Measurements from ENCODE around the gene MAF. TPM values are rescaled to one million over a fixed set of nuclear protein-coding genes. Genes with fewer than 3 reads are reported as not detected.

The MAF gene
- total RNA-seq, 1 donor from 2014 or later, result 11.5 TPM

DNA sequence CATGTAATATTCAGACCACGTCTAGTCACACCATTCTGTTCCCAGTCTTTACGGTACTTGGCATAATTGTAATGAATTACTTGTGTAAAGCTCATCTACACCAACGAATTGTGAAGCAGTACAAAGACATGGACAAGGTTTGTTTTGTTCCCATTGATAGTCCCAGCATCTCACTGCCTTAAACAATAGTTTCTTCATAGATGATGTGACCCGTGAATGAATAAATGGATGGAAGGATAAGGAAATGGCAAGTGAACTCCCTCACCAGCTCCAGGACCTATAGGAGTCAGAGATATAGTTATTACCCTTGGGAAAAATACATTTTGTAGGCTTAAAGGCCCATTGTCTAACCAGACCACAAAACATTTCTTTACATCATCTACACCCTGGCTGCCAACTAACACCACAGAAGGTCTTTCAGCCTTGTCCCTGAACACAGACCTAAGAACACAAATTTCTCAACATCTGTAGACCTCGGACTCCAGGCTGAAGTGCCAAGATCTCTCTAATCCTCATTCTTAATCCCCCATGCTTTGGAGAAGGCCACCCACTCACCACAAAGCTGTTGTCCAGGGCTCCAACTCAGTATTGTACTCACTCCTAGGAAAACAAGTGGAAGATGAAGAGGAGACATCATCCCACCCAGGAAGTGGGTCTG, 38.2 kb downstream of the MAF start:
- intact Hi-C loops (cut with micrococcal nuclease), result no loop called here
- Histone ChIP-seq H3K9me3 (replicated peaks) (no peaks in the 10 kb centered on the region), H3K4me3 (no peak overlapping the region), H3K27me3 (ENCODE audit: low read depth) (no peaks in the 10 kb centered on the region), H3K4me1 (no peaks in the 10 kb centered on the region), H3K36me3 (no peaks in the 10 kb centered on the region), H3K27ac (replicated peaks) (no peak overlapping the region)
- TF ChIP-seq, protein P1, sequence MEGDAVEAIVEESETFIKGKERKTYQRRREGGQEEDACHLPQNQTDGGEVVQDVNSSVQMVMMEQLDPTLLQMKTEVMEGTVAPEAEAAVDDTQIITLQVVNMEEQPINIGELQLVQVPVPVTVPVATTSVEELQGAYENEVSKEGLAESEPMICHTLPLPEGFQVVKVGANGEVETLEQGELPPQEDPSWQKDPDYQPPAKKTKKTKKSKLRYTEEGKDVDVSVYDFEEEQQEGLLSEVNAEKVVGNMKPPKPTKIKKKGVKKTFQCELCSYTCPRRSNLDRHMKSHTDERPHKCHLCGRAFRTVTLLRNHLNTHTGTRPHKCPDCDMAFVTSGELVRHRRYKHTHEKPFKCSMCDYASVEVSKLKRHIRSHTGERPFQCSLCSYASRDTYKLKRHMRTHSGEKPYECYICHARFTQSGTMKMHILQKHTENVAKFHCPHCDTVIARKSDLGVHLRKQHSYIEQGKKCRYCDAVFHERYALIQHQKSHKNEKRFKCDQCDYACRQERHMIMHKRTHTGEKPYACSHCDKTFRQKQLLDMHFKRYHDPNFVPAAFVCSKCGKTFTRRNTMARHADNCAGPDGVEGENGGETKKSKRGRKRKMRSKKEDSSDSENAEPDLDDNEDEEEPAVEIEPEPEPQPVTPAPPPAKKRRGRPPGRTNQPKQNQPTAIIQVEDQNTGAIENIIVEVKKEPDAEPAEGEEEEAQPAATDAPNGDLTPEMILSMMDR (IDR thresholded peaks at IDR 0.05; ENCODE audit: borderline replicate concordance), result no peak
- no peak for DNase-seq

DNA sequence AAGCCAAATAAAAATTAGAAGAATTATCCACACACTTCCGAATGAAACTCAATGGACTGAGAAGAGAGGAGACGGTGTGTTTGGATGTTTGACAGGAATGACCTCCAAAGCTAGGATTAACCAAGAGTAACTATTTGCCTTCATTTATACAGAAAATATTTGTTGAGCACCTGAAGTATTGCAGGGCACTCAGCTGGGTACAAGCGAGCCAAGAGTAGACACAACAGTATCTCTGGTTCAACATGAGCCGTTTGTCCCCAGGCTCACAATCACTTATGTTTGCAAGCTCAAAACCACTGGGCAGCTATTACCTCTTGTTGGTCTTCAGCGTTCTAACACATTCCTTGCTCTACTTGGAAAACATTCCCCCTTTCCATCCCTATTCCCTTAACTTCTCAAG, 38.8 kb downstream of the MAF start:
- Histone ChIP-seq H3K9me3 (replicated peaks) (no peaks in the 10 kb centered on the region), H3K36me3 (no peaks in the 10 kb centered on the region), H3K4me1 (no peaks in the 10 kb centered on the region), H3K4me3 (no peak overlapping the region), H3K27me3 (ENCODE audit: low read depth) (no peaks in the 10 kb centered on the region), H3K27ac (replicated peaks) (no peak overlapping the region)
- TF ChIP-seq, protein P1 (IDR thresholded peaks at IDR 0.05; ENCODE audit: borderline replicate concordance), result no peak
- intact Hi-C loops (cut with micrococcal nuclease), result no loop called here
- no peak for DNase-seq

DNA sequence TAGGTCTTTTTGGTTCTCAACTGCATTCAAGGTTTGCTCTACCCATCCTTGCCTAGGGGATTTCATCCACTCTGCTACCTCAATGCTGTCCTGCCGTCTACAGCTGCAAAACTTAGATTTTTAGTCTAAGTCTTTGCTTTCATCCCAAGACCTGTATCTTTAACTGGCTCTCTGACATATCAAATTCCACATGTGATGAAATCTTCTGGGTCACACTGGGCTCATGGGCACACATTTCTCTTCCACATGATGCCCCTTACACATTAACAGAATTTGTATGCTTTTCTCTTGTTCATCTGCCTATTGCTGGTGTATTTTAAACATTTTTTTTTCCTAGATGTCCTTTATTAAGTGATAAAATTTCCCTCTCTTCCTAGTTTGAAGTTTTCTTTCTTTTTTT, 39.6 kb downstream of the MAF start:
- TF ChIP-seq, protein P1 (IDR thresholded peaks at IDR 0.05; ENCODE audit: borderline replicate concordance), result no peak
- intact Hi-C loops (cut with micrococcal nuclease), result no loop called here
- no peak for DNase-seq
- no peaks in the 10 kb centered on the region for H3K9me3 ChIP-seq (replicated peaks)
- no peaks in the 10 kb centered on the region for H3K4me1 ChIP-seq
- no peaks in the 10 kb centered on the region for H3K27me3 ChIP-seq (ENCODE audit: low read depth)
- no peak overlapping the region for H3K27ac ChIP-seq (replicated peaks)
- H3K4me3 ChIP-seq, result no peak overlapping the region
- H3K36me3 ChIP-seq, result no peaks in the 10 kb centered on the region

DNA sequence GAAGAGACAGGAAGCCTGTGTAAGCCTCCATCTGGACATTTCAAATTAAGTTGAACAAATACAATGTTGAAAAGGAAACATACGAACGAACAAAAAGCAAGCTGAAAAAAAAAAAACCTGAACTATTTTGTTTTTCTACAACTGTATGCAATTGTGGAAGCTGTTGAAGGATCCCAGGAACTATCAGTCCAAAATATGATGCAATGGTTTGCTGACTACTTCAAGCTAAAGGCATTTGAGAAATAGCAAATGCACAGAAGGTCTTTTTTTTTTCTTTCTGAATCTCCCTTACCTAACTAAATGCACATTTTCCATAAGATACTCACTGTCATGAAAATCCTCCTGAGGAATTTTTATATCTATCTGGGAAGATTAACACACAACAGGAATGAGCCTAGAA, 40.2 kb downstream of the MAF start:
- Histone ChIP-seq H3K27me3 (ENCODE audit: low read depth) (no peaks in the 10 kb centered on the region), H3K27ac (replicated peaks) (no peak overlapping the region), H3K4me1 (no peaks in the 10 kb centered on the region), H3K36me3 (no peaks in the 10 kb centered on the region), H3K9me3 (replicated peaks) (no peaks in the 10 kb centered on the region), H3K4me3 (no peak overlapping the region)
- TF ChIP-seq, protein P1 (IDR thresholded peaks at IDR 0.05; ENCODE audit: borderline replicate concordance), result no peak
- no peak for DNase-seq
- intact Hi-C loops (cut with micrococcal nuclease), result no loop called here

DNA sequence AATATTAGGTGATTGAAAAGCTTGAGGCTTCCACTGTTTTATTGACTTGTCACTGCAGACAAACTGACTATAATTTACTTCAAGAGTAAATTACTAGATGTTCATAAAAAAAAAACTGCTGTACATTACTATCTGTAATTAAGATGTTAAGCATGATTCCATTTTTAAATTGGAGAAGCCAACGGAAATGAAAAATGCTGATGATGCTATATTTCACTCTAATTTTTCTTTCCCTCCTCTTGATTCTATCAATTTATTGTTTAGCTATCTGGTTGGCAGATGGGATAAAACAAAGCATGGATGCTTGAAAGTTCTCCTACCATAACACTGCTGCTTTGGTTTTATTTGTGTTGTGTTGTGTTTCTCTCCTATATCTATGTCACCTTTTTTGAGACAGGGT, 41.0 kb downstream of the MAF start:
- Histone ChIP-seq H3K9me3 (replicated peaks) (no peaks in the 10 kb centered on the region), H3K4me1 (no peaks in the 10 kb centered on the region), H3K27ac (replicated peaks) (no peak overlapping the region), H3K27me3 (ENCODE audit: low read depth) (no peaks in the 10 kb centered on the region), H3K36me3 (no peaks in the 10 kb centered on the region), H3K4me3 (no peak overlapping the region)
- TF ChIP-seq, protein P1 (IDR thresholded peaks at IDR 0.05; ENCODE audit: borderline replicate concordance), result no peak
- no peak for DNase-seq
- intact Hi-C loops (cut with micrococcal nuclease), result no loop called here

All from left ventricle myocardium inferior (tissue), 1 donor.